HG02623 (cell line): ENCODE measurements around the gene FGA.

Experiments used
- ATAC-seq: cut with Tn5 transposase; IDR thresholded peaks from one replicate; pipeline ENCODE4 v1.9.1; 2021; ENCODE audit warnings: moderate library complexity; ENCODE audit not compliant: unreplicated experiment

Gene FGA

DNA sequence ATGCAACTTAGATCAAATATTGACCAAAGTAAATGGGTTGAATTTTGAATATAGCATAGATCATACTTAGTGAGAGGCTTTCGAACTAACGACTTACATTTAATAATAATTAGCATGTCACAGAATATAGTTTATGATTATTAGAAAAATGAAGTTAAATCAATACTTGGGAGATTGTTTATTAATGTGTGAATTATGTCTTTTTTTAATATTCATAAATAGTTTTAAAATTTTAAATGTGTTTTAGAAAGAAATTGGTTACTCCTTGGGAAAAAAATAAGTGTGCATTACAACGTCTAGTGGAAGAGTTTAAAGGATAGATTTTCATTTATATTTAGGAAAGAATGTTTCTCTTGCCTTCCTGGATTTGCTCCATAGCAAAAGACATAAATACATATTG is 7.3 kb downstream of the FGA start:
- no peak for ATAC-seq

DNA sequence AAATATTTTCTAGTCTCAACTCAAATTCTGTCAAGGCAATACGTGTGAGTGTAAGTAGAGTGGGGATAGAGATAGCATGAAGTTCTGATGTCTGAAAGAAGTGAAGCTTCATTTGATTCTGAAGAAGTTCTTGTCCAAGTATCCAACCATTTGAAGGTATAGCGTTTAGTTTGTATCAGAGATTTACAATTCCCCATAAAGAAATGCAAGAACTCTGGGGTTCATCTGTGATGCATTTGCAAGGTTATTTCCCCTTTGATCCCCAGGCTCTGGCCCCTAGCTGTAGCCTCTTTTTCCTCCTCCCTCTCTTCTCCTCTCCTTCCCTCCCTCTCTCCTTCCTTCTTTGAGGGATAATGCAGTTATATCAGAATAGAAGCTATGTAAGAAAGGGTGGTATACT is 7.8 kb downstream of the FGA start:
- ATAC-seq = no peak

DNA sequence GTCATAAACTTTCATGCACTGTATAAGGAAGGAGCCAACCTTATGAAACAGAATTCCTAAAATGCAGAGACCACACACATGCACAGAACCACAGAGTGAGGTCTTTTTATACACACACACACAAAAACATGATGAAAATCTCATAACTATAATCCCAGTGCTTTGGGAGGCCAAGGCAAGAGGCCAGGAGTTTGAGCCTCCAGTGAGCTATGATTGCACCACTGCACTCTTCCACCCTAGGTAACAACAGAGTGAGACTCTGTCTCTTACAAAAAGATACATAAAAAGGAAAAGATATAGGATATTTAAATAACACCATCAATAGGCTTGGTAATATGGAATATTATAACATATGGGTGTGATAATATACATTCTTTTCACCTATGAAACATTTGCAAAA is 10.6 kb downstream of the FGA start:
- no peak for ATAC-seq

DNA sequence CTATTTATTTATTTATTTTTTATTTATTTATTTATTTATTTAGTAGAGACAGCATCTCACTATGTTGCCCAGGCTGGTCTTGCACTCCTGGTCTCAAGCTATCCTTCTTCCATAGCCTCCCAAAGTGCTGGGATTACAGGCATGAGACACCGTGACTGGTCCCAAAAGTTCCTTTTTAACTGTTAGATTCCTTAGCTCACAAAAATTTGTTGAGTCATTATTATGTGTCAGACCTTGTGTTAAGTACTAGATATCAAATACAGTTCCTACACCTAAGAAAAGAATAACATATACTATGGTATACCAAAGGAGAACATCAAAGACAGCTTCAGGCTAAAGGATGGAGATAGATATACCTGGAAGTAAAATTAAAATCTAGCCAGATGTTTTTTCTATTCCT is 11.6 kb downstream of the FGA start:
- ATAC-seq = no peak

DNA sequence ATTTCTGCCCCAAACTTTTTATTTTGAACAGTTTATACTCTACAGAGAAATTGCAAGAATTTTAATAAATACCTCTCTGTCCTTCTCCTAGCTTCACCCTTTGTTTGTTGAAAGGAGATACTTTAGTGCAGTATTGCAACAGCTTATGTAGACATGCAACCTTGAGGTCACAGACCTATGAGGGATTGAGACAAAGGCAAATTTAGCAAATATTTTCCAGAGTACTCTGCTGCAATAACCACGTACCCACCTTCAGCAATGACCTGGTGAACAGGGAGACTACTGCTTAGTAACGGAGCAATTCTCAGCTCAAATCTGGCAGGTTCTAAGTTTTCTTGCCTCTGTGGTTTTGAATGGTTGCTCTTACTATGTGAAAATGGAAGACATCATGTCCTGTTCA is 13.2 kb downstream of the FGA start:
- ATAC-seq = no peak

DNA sequence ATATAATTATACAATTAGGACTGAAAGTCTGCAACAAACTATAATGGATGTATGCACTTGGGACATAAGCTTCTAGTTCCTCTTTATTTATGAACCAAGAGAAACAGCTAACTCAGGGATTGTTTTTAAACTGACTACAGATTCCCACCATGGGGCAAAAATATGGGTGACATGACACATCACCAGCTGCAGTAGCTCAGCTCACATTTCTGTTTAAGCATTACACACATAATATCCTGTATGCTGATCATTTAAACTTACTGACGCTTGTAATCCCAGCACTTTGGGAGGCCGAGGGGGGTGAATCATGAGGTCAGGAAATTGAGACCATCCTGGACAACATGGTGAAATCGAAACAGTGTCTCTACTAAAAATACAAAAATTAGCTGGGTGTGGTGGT is 16.2 kb downstream of the FGA start:
- no peak for ATAC-seq

DNA sequence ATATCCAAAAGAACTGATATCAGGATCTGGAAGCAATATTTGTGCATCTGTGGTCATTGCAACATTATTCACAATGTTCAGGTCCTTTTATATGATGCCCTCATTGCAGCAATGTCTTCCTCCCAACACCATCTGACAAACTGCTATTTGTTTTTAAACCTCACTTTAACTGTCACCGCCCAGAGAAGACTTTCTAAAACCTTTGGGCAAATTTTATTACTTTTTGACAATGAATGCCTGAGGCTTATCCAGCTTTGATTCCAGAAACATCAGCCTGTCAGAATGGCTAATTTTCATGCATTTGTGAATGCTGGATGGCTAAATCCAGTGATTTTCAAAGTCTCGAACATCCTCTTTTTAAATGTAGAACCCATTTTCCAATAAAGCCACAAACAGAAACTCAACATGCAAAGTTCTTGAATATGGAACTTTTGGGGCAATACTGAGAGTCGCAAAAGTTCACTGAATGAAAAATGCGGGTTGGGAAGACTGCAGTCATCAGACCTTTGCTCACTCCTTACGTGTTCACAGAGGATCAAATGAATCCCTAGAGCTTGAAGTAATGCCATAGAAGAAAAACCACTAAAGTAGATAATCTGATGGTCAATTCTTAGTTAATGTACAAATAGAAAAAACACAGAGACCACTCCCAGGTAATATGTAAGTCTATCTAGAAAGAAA is 17.2 kb downstream of the FGA start:
- ATAC-seq = no peak

DNA sequence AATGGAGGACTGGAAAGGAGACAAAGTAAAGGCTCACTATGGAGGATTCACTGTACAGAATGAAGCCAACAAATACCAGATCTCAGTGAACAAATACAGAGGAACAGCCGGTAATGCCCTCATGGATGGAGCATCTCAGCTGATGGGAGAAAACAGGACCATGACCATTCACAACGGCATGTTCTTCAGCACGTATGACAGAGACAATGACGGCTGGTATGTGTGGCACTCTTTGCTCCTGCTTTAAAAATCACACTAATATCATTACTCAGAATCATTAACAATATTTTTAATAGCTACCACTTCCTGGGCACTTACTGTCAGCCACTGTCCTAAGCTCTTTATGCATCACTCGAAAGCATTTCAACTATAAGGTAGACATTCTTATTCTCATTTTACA is 21.0 kb downstream of the FGA start:
- no peak for ATAC-seq

DNA sequence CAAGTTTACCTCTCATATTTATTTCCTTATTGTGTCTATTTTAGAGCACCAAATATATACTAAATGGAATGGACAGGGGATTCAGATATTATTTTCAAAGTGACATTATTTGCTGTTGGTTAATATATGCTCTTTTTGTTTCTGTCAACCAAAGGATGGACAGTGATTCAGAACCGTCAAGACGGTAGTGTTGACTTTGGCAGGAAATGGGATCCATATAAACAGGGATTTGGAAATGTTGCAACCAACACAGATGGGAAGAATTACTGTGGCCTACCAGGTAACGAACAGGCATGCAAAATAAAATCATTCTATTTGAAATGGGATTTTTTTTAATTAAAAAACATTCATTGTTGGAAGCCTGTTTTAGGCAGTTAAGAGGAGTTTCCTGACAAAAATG is 21.5 kb downstream of the FGA start:
- ATAC-seq = no peak

DNA sequence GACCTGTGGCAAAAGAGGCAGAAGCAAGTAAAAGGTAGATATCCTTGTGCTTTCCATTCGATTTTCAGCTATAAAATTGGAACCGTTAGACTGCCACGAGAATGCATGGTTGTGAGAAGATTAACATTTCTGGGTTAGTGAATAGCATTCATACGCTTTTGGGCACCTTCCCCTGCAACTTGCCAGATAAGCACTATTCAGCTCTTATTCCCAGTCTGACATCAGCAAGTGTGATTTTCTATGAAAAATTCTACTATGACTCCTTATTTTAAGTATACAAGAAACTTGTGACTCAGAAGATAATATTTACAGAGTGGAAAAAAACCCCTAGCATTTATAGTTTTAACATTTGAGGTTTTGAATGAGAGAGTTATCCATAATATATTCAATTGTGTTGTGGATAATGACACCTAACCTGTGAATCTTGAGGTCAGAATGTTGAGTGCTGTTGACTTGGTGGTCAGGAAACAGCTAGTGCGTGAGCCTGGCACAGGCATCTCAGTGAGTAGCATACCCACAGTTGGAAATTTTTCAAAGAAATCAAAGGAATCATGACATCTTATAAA is 23.8 kb downstream of the FGA start:
- ATAC-seq = no peak

DNA sequence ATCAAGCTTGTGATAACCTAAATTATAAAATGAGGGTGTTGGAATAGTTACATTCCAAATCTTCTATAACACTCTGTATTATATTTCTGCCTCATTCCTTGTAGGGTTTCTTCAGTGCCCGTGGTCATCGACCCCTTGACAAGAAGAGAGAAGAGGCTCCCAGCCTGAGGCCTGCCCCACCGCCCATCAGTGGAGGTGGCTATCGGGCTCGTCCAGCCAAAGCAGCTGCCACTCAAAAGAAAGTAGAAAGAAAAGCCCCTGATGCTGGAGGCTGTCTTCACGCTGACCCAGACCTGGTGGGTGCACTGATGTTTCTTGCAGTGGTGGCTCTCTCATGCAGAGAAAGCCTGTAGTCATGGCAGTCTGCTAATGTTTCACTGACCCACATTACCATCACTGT is 24.8 kb downstream of the FGA start:
- ATAC-seq = no peak

DNA sequence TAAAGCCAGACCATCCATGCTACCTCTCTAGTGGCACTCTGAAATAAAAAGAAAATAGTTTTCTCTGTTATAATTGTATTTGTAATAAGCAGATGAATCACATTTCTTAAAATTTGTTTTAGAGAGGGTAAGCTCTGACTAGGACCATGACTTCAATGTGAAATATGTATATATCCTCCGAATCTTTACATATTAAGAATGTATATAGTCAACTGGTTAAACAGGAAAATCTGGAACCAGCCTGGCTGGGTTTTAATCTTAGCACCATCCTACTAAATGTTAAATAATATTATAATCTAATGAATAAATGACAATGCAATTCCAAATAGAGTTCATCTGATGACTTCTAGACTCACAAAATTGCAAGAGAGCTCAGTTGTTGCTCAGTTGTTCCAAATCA is 26.2 kb downstream of the FGA start:
- ATAC-seq = no peak

DNA sequence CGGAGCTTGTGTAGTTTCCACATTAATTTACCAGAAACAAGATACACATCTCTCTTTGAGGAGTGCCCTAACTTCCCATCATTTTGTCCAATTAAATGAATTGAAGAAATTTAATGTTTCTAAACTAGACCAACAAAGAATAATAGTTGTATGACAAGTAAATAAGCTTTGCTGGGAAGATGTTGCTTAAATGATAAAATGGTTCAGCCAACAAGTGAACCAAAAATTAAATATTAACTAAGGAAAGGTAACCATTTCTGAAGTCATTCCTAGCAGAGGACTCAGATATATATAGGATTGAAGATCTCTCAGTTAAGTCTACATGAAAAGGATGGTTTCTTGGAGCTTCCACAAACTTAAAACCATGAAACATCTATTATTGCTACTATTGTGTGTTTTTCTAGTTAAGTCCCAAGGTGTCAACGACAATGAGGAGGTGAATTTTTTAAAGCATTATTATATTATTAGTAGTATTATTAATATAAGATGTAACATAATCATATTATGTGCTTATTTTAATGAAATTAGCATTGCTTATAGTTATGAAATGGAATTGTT is 27.8 kb downstream of the FGA start, which contains the start of gene FGB:
Gene FGB (plus strand): TSS at position 315 of the 558 bp plus-strand sequence. CDS start 8 bp downstream, at position 323.
- ATAC-seq = no peak

DNA sequence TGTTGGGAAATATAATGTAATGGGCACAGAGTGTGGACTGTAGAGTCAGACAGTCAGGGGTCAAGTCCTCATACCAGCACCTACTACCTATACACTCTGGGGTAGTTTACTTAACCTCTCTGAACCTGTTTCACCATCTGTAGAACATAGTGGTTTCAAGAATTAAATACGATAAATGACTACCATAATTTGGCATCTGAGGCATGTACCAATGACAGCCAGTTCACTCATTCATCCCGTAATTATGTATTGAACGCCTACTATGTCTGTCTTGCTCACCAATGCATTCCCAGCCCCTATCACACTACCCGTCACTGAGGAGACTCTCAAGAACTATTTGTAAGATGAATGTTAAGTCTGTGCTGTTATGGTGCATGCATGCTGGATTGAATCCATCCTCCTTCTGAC is 29.7 kb downstream of the FGA start:
- no peak for ATAC-seq

DNA sequence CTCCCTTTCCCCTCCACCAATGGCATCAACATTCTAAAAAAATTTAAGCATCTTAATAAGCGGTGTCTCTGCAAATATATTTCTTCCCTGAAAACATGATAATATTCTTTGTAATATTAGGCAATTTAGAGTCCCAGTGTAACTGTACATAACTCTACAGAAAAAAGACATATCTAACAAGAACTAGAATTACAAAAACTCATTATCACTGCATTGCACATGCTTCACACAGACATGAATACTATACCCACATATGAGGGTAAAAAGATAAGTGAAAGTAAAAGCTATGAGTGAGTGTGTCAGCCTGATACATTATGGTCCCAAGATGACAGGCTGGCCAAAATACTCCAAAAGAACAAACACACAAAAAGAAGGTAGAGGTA is 30.1 kb downstream of the FGA start:
- ATAC-seq = no peak

DNA sequence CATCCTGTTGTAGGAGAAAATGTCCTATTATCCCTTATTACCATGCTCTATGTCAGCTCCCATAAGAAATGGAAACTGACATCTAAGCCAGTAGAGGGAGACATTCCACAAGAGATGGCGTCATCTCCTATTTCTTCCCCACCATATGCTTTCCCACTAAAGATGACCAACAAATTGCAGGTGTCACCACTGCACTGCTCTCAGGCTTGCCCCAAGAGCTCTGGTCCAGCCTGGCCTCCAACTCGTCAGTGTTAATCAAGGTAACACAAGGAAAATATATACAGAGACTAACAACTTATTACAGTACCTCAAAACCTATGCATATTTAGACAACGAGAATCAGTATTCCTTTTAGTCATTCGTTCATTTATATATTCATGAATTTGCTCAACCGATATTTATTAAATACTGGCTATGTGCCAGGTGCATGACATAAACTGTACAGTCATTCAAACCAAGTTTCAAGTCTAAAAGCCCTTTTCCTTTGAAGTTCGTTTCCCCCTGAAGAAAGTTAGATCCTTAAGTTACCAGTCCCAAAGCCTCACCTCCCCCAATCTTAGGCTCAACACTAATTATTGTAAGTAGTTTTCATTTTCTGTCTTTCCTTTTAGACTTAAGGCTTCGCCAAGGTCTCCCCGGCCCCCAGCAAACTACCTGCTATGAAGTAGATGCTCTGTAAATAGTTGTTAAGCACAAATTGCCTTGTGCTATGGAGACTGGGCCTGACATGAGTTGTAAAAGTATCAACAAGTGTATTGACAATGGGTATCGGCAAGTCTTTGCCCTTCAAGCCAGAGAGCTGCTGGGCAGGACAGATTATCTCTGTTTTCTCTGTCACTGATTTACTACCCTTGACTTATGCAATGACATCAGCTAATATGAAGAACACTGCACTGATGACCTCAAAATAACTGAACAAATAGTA is 30.8 kb downstream of the FGA start:
- peak; percentile 85 for ATAC-seq

DNA sequence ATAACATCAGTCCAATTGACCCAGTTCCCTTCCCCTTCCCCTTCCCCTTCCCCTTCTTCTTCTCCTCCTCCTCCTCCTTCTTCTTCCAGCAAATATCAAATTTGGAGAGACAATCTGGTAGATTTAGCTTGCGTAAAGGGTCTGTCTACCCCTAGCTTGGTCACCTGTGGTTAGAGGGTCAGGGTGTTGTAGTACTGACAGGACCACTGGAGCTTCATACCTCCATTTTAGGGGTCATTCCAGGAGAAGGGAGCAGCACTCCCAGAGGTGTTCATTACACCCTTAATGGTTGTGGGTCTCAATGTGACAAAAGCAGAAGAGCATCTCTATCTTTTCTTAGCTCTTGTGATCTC is 31.4 kb downstream of the FGA start:
- no peak for ATAC-seq

DNA sequence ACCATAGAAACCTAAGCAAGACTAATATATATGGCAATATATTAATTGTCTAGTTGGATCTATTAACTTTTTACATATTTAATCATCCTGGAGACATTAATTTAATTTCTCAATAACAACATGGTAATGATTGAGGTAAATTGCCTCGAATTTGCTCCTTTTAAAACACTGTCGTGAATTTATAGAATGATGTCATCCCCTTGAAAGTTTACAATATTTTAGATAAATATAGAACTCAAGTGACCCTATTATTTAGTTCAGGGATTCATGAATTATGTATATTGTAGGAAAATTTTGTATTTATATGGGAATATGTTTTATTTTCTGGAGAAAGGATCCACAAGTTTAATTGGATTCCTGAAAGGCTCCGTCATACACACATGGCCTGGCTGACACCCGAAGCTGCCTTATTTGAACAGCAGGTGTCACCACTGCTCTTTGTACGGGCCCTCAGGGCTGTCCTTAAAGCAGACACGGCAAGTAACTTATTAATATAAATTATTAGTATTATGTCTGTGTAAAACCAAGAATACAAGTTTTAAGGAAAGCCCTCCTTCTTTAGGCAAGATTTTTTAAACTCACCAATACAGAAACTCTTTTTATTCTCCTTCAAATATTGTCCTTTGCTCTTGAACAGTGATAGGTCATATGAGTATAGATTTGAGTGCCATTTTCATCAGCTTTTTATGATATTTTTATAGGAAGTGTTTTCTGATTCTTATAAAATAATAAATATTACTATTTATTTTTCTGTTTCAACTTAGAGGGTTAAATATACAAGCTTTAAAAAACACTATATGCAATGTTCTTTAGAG is 38.5 kb downstream of the FGA start:
- peak; percentile 46 for ATAC-seq

DNA sequence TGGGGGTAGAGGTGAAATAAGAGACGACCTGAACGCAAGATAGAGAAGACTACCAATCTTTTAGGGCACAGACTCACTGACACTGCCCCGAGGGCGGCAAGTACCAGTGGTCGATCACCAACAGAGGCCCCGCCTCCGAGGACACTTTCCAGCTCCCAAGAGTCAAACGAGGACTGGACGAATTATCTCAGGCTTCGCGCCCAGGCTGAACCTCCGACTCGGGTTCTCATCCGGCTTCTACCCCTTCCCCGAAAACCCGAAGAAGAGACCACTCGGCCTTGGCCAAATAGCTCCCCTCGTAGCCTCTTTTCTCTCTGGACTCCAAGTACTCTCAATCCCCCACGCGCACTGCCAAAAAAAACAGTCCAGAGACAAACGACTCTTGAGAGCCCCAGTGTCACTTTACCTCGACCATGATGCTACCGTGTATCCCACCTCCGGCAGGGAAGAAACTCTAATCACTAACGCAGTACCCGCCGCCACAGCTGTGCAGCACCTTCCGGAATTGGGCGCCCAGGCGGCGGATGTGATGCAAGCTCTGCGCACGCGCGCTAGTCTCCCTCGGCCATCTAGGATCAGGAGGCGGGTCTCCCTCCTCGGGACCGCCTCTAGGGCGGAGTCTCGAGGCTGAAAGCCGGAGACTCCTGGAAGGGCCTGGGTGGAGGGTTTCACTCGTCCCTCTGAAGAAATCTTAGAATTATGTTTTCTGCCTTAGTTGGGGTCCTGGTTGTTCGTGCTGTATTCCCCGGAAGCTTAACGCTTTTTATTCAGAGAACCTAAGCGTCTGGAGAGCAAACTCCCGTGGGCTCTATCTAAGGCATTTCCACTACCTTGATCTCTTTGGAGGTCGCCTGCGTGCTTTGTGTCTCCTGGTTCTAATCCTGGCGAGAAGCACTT is 40.4 kb downstream of the FGA start, which contains the start of gene PLRG1:
Gene PLRG1 (minus strand): TSS at position 507 of the 897 bp plus-strand sequence. CDS start 92 bp downstream, at position 415.
- peak; percentile 98 for ATAC-seq

DNA sequence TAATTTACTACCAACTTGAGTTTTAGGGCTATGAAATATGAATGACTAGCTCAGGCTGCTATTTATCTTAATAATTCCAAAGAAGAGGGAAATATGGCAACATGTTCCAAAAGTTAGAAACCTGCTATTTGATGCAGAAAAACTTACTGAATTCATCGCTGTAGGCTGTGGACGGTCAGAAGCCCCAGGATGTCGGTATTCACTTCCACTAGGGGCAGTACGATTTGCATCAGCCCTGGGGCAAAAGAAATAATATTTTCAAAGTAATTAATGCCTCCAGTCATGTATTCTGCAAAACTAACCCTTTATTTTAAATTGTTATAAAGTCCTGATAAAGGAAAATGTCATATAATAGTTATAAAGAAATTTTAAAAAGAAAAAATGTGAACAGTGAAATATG is 44.9 kb downstream of the FGA start:
- no peak for ATAC-seq
